ENCODE results near the gene ATP11A. TPM values are rescaled to one million over a fixed set of nuclear protein-coding genes. Genes with fewer than 3 reads are reported as not detected.
"Not testable (repeated sequence)": the region's sequence is repeated elsewhere in the genome, so short reads cannot be mapped to it uniquely, and the experiment has no call there.

The ATP11A gene
- total and polyA plus RNA-seq, 11 donors = 20.5 to 146 (median 91.2) TPM

- Histone ChIP-seq H3K27ac (no peak overlapping the region), H3K4me3 (no peak overlapping the region), H3K4me1 (peaks cover 0 to 10% (median 2%) of the 10 kb centered on the region in 12 donors), H3K36me3 (peaks cover 0 to 2% (median 0%) of the 10 kb centered on the region in 9 donors), H3K9me3 (peaks cover 0 to 8% (median 0%) of the 10 kb centered on the region in 12 donors), H3K27me3 (no peaks in the 10 kb centered on the region)
- ATAC-seq = no peak
- TF ChIP-seq, protein P1, sequence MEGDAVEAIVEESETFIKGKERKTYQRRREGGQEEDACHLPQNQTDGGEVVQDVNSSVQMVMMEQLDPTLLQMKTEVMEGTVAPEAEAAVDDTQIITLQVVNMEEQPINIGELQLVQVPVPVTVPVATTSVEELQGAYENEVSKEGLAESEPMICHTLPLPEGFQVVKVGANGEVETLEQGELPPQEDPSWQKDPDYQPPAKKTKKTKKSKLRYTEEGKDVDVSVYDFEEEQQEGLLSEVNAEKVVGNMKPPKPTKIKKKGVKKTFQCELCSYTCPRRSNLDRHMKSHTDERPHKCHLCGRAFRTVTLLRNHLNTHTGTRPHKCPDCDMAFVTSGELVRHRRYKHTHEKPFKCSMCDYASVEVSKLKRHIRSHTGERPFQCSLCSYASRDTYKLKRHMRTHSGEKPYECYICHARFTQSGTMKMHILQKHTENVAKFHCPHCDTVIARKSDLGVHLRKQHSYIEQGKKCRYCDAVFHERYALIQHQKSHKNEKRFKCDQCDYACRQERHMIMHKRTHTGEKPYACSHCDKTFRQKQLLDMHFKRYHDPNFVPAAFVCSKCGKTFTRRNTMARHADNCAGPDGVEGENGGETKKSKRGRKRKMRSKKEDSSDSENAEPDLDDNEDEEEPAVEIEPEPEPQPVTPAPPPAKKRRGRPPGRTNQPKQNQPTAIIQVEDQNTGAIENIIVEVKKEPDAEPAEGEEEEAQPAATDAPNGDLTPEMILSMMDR (IDR thresholded peaks at IDR 0.05) = no peak
- no peak for TF ChIP-seq POLR2A (IDR thresholded peaks at IDR 0.05)
- 98 to 99% (median 98%) methylated on average over 1 of the region's 1 CpG for WGBS, 4 donors
- intact Hi-C loops (cut with DNase I) = no loop called here
- no peak for DNase-seq
Observed at GRCh38 chr13:112800057-112800456, 110.2 kb downstream of the ATP11A start.

- H3K27me3 ChIP-seq; ATAC-seq; intact Hi-C loops (cut with DNase I); H3K4me1 ChIP-seq; H3K9me3 ChIP-seq; H3K36me3 ChIP-seq; H3K27ac ChIP-seq; DNase-seq; H3K4me3 ChIP-seq: not testable (repeated sequence)
- WGBS, 4 donors = 85 to 99% (median 92%) methylated on average over 4 to 6 of the region's 6 CpGs
Observed at GRCh38 chr13:112800807-112801206, 111.0 kb downstream of the ATP11A start.

GRCh38 chr13:112802802-112803195 lies 113.0 kb downstream of the ATP11A start:
- Histone ChIP-seq H3K4me1 (peaks cover 0 to 7% (median 0%) of the 10 kb centered on the region in 12 donors), H3K36me3 (peaks cover 0 to 29% (median 15%) of the 10 kb centered on the region in 9 donors), H3K9me3 (peaks cover 0 to 8% (median 0%) of the 10 kb centered on the region in 12 donors), H3K27ac (no peak overlapping the region), H3K4me3 (no peak overlapping the region), H3K27me3 (no peaks in the 10 kb centered on the region)
- ATAC-seq = no peak
- TF ChIP-seq, protein P1 (IDR thresholded peaks at IDR 0.05) = no peak
- TF ChIP-seq POLR2A (IDR thresholded peaks at IDR 0.05) = no peak
- intact Hi-C loops (cut with DNase I) = no loop called here
- WGBS, 4 donors = 61 to 90% (median 89%) methylated on average over 2 of the region's 2 CpGs
- DNase-seq = no peak

DNA sequence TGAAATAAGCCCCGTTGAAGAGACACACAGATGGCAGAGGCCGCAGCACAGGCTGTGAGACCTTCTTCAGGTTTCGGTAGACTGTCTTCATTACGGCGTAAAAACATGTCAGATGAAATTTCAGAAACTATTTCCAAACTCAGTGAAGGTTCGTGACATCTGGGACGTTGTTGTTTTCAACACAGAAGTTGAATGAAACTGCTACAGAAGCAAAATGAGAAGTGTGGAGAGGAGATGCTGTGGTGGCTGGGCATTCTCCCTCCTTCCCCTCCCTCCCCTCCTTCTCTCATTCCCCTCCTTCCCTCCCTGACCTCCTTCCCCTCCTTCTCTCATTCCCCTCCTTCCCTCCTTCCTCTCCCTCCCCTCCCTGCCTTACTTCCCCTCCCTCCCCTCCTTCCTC lies 113.6 kb downstream of the ATP11A start:
- H3K4me1 ChIP-seq = peaks cover 0 to 7% (median 0%) of the 10 kb centered on the region in 12 donors
- 73 to 86% (median 80%) methylated on average over 7 of the region's 7 CpGs for WGBS, 4 donors
- H3K36me3 ChIP-seq = peaks cover 0 to 30% (median 15%) of the 10 kb centered on the region in 9 donors
- no peak for ATAC-seq
- no peak overlapping the region for H3K4me3 ChIP-seq
- no peak overlapping the region for H3K27ac ChIP-seq
- no peaks in the 10 kb centered on the region for H3K27me3 ChIP-seq
- intact Hi-C loops (cut with DNase I) = no loop called here
- peaks cover 0 to 8% (median 0%) of the 10 kb centered on the region in 12 donors for H3K9me3 ChIP-seq
- TF ChIP-seq POLR2A (IDR thresholded peaks at IDR 0.05) = no peak
- TF ChIP-seq, protein P1 (IDR thresholded peaks at IDR 0.05) = no peak
- no peak for DNase-seq

DNA sequence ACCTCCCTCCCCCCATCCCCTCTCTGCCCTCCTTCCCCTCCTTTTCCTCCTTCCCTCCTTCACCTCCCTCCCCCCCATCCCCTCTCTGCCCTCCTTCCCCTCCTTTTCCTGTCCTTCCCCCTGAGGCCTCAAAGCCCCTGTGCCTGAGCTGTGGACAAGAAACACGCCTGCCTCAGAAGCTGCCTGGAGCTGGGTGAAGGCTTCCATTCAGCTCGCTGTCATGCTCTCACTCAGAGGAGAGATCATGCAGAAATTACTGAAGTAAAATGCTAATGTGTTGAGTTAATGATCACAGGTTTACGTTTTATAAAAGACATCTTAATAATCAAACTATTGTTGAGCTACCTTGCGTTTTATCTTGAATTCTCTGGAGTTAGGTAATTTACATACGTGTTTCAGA lies 114.5 kb downstream of the ATP11A start:
- H3K4me1 ChIP-seq = peaks cover 0 to 7% (median 0%) of the 10 kb centered on the region in 12 donors
- H3K27ac ChIP-seq = no peak overlapping the region
- ATAC-seq (no peak), DNase-seq (no peak)
- WGBS, 4 donors = 69 to 80% (median 75%) methylated on average over 5 of the region's 5 CpGs
- no peak for TF ChIP-seq POLR2A (IDR thresholded peaks at IDR 0.05)
- TF ChIP-seq, protein P1 (IDR thresholded peaks at IDR 0.05) = no peak
- intact Hi-C loops (cut with DNase I) = no loop called here
- H3K4me3 ChIP-seq = no peak overlapping the region
- H3K36me3 ChIP-seq = peaks cover 0 to 36% (median 18%) of the 10 kb centered on the region in 9 donors
- H3K9me3 ChIP-seq = peaks cover 0 to 8% (median 0%) of the 10 kb centered on the region in 12 donors
- H3K27me3 ChIP-seq = no peaks in the 10 kb centered on the region
